DMS153 treated with DMSO at 0.1 percent for 48 hours (cell line): ENCODE results near the gene TOM1L2.
"Not testable (repeated sequence)": the region's sequence is repeated elsewhere in the genome, so short reads cannot be mapped to it uniquely, and the experiment has no call there.

Source experiments
- DNase-seq: peaks from one replicate; lab custom pipeline; 2025; ENCODE audit not compliant: unreplicated experiment; lab: John Stamatoyannopoulos, UW

The TOM1L2 gene

GRCh38 chr17:17944242-17944641, 28.0 kb downstream of the TOM1L2 start:
- no peak for DNase-seq

GRCh38 chr17:17943281-17943984, 28.8 kb downstream of the TOM1L2 start:
- DNase-seq, result no peak

GRCh38 chr17:17942846-17943245, 29.4 kb downstream of the TOM1L2 start:
- no peak for DNase-seq

- DNase-seq, result no peak
These were observed 31.2 kb downstream of the TOM1L2 start for GRCh38 chr17:17941015-17941414.

DNA sequence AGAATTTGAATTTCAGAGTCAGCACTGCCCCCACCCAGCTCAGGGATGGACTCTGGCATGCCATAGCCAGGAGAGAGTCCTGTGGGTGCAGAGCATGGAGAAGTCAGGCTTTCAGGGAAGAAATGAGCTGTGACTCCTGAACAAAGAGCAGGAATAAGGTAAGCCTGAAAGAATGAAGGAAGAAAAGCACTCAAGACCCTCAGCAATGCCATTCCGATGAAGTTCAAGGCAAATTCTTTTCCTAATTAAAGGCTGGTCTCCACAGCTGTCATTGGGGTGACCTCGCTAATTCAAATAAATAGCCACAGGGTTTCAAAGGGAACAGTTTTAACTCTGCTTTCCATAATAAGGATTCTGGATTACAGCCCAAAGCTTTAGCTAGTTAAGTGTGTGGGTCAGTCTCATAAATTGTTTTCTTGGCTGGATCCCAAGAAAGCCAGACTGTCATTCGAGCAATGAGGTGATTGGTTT, 31.7 kb downstream of the TOM1L2 start:
- no peak for DNase-seq

DNA sequence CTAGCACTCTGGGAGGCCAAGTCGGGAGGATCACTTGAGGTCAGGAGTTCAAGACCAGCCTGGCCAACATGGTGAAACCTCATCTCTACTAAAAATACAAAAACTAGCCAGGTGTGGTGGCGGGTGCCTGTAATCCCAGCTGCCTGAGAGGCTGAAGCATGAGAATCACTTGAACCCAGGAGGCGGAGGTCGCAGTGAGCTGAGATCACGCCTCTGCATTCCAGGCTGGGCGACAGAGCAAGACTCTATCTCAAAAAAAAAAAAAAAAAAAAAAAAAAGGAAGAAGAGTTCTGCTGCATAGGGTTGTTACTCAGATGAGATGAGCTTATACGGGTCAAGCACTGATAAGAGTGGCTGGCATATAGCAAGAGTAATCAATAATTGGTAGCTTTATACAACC, 32.3 kb downstream of the TOM1L2 start:
- not testable (repeated sequence) for DNase-seq

- DNase-seq, result no peak
These were observed 33.7 kb downstream of the TOM1L2 start for GRCh38 chr17:17938388-17939107.

DNA sequence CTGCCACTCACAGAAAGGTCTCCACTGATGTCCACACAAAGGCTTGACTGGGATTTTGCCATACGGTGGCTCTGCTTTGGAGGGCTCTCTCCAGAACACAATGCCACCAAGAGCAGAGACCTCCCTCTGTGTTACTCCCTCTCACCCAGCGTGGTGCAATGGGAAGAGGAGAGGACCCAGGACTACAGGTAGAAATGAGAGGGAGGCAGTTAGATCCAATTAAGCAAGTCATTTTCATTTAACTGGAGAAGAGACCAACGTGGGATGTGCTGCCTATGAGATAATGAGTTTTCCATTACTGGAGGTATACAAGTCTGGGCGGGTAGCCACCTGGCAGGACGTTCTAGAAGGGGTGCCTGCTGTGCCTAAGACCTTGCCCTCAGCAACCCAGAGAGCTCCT, 34.2 kb downstream of the TOM1L2 start:
- DNase-seq, result no peak

DNA sequence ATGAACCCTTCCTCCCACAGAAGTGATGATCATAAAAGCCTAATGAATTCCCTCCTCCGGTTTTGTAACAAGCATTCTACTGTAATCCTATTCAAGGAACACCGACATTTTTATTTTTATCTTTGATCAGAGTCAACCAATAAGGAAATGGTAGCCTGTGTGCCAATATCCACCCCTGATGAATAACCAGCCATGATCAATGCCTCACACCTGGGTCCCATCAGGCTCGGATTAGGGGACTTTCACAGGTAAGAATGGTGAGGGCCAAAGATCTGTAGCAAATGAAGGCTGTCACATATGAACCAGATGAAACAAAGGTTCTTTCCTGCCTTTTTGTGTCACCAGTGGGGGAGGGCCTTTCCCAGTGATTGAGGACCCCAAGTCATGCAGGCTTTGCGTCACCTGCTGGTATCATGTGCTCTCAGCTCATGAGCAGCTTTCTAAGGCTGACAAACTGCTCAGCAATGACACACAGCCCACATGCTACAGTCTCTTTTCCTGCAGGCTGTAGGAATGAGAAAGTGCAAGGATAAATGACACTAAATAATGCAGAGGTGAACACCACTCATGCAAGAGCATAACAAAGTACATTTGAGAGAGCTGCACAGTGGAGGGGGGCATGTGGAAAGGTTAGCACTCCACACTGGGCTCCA, 34.9 kb downstream of the TOM1L2 start:
- DNase-seq, result no peak

- no peak for DNase-seq
These were observed 36.6 kb downstream of the TOM1L2 start for GRCh38 chr17:17935321-17936271.

- DNase-seq, result no peak
These were observed 37.4 kb downstream of the TOM1L2 start for GRCh38 chr17:17934806-17935205.

DNA sequence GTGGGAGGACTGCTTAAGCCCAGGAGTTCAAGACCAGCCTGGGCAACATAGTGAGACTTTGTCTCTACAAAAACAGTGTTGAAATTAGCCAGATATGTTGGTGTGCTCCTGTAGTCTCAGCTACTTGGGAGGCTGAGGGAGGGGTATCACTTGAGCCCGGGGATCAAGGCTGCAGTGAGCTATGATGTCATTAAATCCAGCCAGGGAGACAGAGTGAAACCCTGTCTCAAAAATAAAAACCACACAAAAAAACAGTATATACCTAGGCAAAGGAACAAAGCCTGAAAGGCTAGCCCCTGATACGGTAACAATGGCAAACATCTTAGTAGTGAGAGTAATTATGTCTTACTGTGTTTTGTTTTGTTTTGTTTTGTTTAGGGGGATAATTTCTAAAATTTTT, 38.0 kb downstream of the TOM1L2 start:
- no peak for DNase-seq

DNA sequence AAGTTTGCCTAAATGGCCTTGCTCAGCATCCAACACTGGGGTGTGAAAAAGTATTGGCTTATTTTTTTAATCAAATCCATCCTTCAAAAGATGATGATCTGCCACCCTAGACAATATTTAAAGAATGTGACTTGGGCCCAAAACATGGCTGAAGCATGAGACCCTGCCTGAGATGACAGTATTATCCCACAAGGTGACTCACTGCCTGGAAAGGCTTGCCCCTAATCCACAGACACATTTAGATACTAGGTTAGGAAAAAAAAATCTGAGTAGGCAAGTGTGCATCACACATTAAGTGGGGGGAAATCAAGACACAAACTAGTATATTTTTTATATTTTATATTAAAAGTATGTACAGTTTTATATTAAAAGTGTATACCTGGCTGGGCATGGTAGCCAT, 38.4 kb downstream of the TOM1L2 start:
- no peak for DNase-seq

DNA sequence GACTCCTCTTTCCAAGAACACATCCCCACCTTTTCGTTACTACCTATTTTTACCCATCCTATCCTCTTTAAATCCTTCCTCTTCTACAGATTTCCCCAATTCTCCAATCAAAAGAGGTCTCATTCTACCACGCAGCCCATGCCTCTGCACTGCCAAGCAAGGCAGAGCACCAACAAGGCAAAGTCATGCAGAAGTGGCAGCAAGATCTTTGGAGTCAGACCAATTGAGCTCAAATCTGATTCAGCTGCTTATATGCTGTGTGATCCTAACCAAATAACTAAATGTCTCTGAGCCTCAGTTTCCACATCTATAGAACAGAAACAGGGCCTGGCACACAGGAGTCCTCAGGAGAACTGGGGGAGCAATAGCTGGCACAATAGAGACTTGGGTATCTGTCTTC, 41.0 kb downstream of the TOM1L2 start:
- no peak for DNase-seq

GRCh38 chr17:17930674-17931073, 41.5 kb downstream of the TOM1L2 start:
- no peak for DNase-seq

DNA sequence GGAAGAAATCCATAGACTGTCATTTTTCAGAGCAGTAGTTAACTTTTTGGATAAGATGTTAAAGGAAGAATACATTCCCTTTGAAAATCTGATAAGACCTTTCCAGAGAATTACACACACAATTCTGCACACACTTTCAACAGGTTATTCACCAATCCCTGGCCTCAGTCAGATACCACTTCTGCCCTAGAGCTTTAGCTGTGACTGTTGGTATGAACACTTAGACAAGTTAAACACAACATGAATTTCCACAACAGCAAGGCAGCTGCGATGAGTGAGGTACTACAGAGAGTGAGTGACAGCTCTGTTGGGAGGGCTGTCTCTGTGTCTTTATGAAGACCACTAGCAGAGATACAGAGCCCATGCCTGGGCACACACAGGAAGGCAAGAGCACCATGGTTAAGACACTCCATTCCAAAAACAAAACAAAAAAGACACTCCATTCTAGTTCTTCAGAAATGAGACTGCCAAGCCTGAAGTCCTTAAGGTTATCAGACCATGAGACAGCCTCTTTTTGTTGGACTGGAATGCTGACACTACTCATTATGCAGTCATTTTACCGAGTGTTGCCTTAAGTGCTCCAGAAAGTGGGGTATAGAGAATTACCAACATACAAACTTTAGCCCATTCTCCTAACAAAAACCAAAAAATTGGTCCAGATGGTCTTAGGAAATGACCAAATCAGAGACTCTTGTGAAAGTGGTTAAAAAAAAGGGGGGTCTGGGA, 42.4 kb downstream of the TOM1L2 start:
- DNase-seq, result no peak

GRCh38 chr17:17928398-17929287, 43.6 kb downstream of the TOM1L2 start:
- no peak for DNase-seq

GRCh38 chr17:17926840-17927449, 45.3 kb downstream of the TOM1L2 start:
- no peak for DNase-seq

- DNase-seq, result no peak
These were observed 46.2 kb downstream of the TOM1L2 start for GRCh38 chr17:17926036-17926435.
